COLO668 (cell line): Measurements from ENCODE around the gene STX5.
"Not testable (repeated sequence)": the region's sequence is repeated elsewhere in the genome, so short reads cannot be mapped to it uniquely, and the experiment has no call there.

ENCODE experiments used
- DNase-seq: peaks from one replicate; lab custom pipeline; 2025; ENCODE audit not compliant: unreplicated experiment; lab: John Stamatoyannopoulos, UW

STX5 gene

GRCh38 chr11:62788991-62789390 lies 42.9 kb downstream of the STX5 start:
- DNase-seq = no peak

- DNase-seq = peak; percentile 98
These were observed 44.7 kb downstream of the STX5 start, which contains the start of gene TMEM179B for GRCh38 chr11:62787005-62787759. TSS of gene TMEM179B (plus strand) at chr11:62787402. CDS start at chr11:62787432, 30 bp downstream.

DNA sequence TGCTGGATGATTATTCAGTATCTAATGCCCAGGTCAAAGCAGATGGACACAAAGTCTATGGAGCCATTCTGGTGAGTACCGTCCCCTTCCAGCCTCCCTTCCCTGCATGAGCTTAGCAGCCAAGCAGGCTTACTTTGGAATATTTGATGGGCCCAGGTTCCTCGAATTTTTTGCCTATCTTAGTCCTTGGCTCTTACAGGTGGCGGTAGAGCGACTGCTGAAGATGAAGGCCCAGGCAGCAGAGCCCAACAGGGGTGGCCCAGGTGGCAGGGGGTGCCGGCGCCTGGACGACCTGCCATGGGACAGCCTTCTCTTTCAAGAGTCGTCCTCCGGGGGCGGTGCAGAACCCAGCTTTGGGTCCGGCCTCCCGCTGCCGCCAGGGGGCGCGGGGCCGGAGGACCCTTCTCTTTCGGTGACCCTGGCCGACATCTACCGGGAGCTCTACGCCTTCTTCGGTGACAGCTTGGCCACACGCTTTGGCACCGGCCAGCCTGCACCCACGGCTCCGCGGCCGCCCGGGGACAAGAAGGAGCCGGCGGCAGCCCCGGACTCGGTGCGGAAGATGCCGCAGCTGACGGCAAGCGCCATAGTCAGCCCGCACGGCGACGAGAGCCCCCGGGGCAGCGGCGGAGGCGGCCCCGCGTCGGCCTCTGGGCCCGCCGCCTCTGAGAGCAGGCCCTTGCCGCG lies 45.4 kb downstream of the STX5 start:
- peak; percentile 90 for DNase-seq

DNA sequence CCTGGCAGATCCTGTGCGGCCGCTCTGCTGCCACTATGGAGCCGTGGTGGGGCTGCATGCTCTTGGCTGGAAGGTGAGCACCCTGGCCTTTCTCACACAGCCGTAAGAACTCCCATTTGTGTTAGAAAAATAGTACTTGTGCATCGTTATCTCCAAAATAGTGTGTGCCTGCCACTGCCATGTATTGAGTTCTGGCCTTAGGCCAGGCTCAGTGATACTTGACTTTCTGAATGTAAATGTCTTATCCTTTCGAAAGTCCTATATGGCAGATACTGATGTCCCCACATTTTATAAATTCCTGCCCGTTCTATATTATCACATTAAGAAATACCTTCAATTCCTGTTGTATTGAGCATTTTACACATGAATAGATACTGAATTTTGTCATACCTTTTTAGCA lies 49.1 kb downstream of the STX5 start:
- DNase-seq = no peak

DNA sequence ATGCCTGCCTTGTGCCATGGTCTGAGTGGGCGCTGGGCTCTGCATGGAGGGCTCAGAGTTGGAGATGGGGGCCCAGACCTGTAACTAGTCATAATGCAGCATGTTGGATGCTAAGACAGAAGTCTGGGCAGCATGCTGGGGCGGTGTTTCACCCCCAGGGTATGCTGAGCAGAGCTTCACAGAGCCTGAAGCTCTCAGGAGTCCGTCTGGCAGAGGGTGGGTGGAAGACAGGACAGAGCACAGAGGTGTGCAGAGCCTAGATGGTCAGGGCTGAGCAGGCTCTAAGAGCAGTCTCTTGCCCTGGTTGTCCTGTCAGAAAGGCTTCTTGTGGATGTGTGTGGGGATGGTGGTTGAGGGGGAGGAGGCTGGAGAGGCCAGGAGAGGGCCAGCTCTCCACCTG lies 53.4 kb downstream of the STX5 start:
- no peak for DNase-seq

- DNase-seq = no peak
These were observed 54.5 kb downstream of the STX5 start for GRCh38 chr11:62777389-62777788.

- no peak for DNase-seq
These were observed 56.2 kb downstream of the STX5 start for GRCh38 chr11:62775646-62776045.

GRCh38 chr11:62774407-62774806 lies 57.4 kb downstream of the STX5 start:
- DNase-seq = no peak

DNA sequence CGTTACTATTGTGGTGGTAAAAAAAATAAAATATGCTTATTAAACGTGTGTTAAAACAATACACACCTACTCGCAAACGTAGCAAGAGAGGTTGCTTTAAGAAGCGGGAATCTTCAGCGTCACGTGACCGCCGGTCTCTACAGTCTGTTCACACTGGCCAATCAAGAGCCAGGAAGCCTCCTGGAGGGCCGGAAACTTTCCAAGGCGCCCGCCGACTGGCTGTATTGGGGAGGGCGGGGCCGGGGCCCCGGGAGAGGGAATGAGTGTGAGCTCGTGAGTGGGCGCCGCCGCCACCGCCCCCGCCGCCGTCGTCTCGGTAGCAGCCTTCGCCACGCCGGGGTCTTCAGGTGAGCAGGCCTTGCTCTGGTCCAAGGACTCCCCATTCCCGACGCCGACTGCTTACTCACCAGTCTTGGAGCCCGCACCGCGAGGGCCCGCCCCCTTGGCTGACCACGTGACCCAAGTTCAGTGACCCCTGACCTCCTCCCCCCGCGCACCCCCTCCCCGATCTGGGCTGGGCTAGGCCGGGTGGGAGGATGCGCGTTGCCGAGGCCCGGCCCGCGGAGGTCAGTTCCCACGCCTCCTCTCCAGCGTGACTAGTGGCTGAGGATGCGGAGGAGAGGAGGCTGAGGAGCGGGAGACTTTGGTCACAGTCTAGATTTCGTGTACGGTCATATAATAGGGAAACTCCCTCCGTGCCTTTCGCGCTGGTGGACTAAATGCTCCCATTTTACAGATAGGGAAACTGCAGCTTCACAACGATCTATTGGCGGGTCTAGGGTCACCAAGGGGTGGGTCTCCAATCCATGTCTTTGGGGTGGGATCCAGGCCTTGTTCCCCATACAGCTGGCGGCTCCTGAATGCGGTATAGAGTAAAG lies 60.5 kb downstream of the STX5 start, which contains the start of gene TAF6L:
Gene TAF6L, plus strand, starts transcription at position 253 of the 878 bp plus-strand sequence. CDS start 4,388 bp downstream, outside the sequence.
- DNase-seq = peak; percentile 96

DNA sequence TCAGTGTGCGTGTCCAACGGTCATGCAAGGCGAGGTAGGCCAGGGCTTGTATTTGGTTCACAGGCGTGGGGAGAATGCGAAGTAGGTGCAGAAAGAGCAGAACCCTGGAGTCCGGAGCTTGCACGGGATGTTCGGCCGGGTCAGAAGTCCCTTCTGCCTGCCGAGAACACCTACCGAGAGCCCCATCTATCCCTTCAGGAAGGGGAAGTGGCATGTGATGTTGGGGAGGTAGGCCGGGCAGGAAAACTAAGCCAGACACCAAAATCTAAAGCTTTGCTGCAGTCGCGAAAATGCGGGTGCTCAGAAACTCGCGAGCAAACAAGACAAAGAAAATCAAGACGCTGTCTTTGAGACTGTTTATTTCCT lies 61.1 kb downstream of the STX5 start:
- peak; percentile 45 for DNase-seq

GRCh38 chr11:62760867-62761227 lies 71.0 kb downstream of the STX5 start:
- not testable (repeated sequence) for DNase-seq

- DNase-seq = no peak
These were observed 73.7 kb downstream of the STX5 start for GRCh38 chr11:62757846-62758788.
